GM21381 (cell line): ENCODE measurements around the gene UTF1.

ENCODE experiments used
- ATAC-seq: cut with Tn5 transposase; IDR thresholded peaks from one replicate; pipeline ENCODE4 v1.9.1; 2021; ENCODE audit warnings: mild to moderate bottlenecking, moderate library complexity; ENCODE audit not compliant: unreplicated experiment

UTF1 gene

DNA sequence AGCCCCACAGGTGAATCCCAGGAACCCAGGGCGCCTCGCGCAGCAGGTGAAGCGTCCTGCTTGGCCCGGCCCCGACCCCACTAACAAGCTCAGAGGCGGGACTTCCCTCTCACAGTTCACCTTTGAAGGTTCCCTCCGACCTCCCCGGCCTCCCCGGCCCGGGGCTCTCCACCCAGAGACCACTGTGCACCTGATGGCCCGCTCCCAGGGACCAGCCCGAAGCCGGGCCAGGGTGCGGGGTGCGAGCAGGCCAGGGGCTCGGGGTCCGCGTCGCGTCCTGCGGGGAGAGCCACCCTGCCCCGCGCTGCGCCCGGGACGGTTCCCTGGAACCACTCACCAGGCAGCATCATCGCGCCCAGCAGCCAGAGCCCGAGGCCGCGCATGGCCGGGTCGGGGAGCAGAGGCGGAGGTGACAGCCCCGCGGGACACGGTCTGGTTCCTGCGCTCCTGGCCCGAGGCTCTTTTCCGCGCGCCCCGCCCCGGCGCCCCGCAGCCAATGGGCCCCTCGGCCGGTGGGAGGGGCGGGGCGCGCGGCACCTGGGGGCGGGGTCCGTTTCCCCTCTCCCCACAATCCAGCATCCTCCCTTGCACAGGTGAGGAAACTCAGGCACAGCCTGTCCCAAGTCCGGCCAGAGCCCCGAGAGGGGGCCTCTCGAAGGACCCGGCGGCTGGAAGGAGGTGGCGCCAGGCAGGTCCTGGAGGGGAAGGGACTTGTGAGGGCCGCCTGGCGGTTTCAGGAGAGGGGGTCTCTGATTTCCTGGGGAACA is 46.6 kb downstream of the UTF1 start, which contains the start of gene ADAM8:
Gene ADAM8 (minus strand): TSS at position 434 of the 767 bp plus-strand sequence. CDS start 51 bp downstream, at position 383.
- peak; percentile 48 for ATAC-seq

DNA sequence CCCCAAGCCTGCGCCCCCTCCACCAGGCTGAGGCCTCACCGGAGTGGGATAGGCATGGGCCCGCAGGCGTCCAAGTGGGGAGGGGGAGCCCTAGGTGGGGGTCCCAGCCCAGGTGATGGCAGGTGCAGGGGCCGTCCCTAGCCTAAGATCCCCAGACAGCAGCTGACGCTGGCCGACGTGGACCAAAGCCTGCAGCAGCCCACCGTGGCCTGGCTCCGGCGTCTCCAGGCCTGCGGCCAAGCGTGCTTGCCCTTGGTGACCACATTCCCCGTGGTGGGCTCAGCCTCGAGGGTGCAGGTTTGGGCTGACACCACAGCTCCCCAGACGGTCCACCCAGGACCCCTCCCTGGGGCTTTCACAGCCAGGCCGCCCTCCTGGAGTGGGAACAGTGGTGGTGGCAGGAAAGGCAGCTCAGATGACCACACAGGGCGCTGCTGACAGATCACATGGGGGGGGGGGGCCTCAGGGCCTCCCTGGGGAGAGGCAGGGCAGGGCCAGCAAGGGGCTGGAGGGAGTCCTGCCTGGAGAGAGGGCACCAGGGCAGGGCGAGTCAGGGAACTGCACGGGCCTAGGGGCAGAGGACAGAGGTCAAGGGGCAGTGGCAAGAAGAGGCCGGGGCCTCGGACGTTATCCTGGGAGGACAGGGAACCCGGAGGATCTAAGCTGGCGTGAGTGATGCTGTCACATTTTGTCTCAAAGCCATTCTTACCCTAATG is 47.4 kb downstream of the UTF1 start:
- ATAC-seq, result no peak

DNA sequence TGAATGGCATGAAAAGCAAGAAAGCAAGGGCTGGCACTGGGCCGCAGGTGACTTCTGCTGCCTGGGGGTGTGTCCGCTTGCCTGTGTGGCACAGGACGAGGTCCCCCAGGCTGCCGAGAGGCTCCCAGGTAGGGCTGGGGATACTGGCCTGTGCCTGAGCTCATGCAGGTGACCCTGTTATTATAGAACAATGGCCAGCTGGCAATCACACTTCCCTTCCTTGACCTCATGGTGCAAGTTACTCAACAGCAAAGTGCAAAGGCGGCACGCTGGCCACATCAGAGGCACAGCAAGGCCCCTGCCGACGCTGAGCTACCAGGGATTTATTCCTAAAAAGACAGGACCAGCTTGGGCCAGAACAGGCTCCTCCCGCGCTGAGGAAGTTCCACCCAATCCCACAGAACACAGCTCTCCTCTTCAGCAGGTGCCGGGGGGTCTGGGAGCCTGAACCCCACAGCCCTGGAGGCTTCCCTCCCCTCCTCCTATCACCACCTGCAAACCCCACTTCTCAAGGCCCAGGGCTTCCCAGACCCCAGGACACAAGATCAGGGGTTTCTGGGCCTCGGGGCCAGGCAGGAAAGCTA is 48.1 kb downstream of the UTF1 start:
- ATAC-seq, result no peak

DNA sequence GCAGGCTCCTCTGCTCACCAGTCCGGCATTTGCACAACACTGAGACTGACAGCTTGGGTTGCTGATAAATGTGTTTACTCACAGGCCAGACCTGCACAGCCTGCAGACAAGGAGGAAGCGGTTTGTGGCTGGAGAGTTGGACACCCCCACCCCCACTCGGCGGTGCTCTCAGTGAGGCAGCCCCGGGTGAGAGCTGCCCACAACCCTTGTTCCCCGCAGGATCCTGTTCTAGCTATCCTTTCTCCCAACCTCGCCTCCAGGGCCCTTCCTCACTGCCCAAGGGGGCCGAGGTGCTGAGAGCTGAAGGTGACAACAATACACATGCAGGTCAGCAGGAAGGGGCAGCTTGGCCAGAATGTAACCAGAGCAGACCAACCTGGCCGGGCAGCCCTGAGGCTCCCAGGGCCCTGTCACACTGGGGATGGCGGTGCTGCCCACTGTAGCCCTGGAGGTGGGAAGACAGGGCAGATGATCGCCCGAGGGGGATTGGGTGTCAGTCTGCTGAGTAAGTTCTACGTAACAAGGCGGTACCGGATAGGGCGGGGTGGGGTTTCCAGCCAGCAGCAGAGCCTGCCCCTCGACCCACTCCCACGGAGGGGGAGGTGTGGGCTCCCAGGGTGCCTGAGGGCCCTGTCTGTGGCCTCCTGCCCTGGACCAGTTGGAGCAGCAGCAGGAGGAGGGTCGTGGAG is 48.7 kb downstream of the UTF1 start:
- peak; percentile 38 for ATAC-seq

- ATAC-seq, result no peak
Observed at GRCh38 chr10:133279326-133280226, 49.6 kb downstream of the UTF1 start.

GRCh38 chr10:133280391-133281059 is 50.5 kb downstream of the UTF1 start:
- ATAC-seq, result no peak

GRCh38 chr10:133281084-133281483 is 51.1 kb downstream of the UTF1 start:
- no peak for ATAC-seq
